SK-N-SH (cell line): Measurements from ENCODE around the gene ZMAT5.

Experiments used
- TF ChIP-seq, protein P1 (sequence below): fragments of 200-600 bp; sonication (generic); IDR thresholded peaks from 2 replicates; pipeline ENCODE4 v1.6.1; 2017; ENCODE audit warnings: antibody characterized with exemption, mild to moderate bottlenecking, moderate library complexity
- TF ChIP-seq, protein P2 (sequence below): IDR thresholded peaks from 2 replicates; pipeline ENCODE4 v1.4.0; 2012; ENCODE audit warnings: low read depth, borderline replicate concordance

DNA sequence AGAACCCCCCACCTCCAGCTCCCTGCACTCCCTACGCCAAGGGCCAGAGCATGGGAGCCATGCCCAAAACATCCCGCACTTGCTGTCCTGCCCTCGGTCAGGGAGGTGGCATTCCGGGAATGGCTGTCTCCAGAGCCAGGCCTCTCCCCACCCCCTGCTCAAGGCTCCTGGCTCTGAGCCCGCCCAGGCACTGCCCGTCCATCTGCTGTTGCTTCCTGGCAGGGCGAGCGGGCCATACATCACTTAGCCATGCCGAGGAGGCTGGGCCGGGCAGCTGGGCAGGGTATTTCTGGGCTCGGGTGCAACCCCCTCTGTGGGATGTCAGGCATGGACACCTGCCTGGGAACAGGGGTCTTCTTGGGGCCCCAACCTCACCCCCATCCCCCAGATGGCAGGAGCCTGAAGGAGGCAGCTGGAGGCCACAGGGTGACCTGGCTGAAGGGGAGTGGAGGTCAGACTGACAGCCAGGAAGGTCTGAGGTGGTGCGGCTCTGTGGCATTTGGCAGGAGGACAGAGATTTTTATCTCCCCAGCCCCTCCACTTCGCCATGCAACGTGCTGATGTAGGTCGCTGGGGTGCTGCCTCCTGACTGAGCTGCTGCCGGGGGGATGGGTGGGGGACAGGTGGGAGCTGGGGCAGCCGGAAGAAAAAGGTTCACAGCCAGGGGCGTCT, 55.7 kb downstream of the ZMAT5 start:
- TF ChIP-seq, protein P1, sequence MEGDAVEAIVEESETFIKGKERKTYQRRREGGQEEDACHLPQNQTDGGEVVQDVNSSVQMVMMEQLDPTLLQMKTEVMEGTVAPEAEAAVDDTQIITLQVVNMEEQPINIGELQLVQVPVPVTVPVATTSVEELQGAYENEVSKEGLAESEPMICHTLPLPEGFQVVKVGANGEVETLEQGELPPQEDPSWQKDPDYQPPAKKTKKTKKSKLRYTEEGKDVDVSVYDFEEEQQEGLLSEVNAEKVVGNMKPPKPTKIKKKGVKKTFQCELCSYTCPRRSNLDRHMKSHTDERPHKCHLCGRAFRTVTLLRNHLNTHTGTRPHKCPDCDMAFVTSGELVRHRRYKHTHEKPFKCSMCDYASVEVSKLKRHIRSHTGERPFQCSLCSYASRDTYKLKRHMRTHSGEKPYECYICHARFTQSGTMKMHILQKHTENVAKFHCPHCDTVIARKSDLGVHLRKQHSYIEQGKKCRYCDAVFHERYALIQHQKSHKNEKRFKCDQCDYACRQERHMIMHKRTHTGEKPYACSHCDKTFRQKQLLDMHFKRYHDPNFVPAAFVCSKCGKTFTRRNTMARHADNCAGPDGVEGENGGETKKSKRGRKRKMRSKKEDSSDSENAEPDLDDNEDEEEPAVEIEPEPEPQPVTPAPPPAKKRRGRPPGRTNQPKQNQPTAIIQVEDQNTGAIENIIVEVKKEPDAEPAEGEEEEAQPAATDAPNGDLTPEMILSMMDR = no peak
- TF ChIP-seq, protein P2, sequence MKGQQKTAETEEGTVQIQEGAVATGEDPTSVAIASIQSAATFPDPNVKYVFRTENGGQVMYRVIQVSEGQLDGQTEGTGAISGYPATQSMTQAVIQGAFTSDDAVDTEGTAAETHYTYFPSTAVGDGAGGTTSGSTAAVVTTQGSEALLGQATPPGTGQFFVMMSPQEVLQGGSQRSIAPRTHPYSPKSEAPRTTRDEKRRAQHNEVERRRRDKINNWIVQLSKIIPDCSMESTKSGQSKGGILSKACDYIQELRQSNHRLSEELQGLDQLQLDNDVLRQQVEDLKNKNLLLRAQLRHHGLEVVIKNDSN = no peak
